ENCODE data around the gene GRID2.

Gene GRID2

GRCh38 chr4:92658318-92658717 lies 354.6 kb downstream of the GRID2 start:
- in situ Hi-C loops (cut with HindIII; ENCODE audit: low sequenced_read_pairs): no loop called here

DNA sequence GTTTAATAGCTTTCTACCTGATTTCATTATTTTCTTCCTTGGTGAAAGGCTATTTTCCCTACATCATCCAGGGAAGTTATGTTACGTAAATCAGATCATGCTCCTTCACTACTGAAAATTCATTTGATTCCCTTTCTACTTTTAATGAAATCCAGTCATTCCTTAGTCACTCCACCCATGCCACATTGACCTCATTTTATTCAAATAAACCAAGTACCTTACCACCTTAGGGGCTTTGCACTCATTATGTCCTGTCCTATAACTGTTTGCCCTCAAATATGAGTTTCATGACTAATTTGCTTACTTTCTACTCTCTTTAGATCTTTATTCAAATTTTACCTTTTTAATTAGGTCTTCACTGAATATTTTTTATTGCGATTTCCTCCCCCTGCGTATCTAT lies 374.0 kb downstream of the GRID2 start:
- in situ Hi-C loops (cut with HindIII; ENCODE audit: low sequenced_read_pairs): no loop called here

GRCh38 chr4:92678292-92678691 lies 374.5 kb downstream of the GRID2 start:
- in situ Hi-C loops (cut with HindIII; ENCODE audit: low sequenced_read_pairs): no loop called here

- in situ Hi-C loops (cut with HindIII; ENCODE audit: low sequenced_read_pairs): no loop called here
Observed at GRCh38 chr4:92679149-92679548, 375.4 kb downstream of the GRID2 start.

DNA sequence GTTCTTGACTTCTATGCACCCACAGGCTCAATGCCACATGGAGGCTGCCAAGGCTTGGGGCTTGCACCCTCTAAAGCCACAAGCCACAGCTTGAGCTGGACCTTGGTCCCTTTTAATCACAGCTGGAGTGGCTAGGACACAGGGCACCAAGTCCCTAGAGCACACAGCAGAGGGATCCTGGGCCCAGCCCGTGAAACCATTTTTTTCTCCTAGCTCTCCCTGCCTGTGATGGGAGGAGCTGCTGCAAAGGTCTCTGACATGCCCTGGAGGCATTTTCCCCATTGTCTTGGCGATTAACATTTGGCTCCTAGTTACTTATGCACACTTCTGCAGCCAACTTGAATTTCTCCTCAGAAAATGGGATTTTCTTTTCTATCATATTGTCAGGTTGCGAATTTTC lies 410.9 kb downstream of the GRID2 start:
- in situ Hi-C loops (cut with HindIII; ENCODE audit: low sequenced_read_pairs): no loop called here

DNA sequence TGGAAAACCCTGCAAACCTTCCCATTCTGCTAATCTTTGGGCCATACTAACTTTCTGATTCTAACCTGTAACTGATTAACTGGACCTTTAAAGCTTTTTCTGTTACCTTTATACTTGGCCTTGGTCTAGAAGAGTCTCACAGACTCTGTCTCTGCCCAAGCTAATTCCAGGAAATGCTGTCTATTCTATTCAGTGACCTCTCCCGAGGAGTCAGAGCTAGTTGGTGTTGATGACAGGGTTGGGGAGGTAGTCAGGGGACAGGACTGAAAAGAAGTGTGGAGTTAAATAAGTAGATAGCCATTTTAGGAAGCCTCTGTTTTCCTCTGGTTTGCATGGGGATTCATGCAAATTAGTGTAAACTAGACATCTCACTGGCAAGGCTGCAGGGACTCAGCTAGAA lies 429.5 kb downstream of the GRID2 start:
- in situ Hi-C loops (cut with HindIII; ENCODE audit: low sequenced_read_pairs): no loop called here

- in situ Hi-C loops (cut with HindIII; ENCODE audit: low sequenced_read_pairs): no loop called here
Observed at GRCh38 chr4:92735025-92735665, 431.4 kb downstream of the GRID2 start.

DNA sequence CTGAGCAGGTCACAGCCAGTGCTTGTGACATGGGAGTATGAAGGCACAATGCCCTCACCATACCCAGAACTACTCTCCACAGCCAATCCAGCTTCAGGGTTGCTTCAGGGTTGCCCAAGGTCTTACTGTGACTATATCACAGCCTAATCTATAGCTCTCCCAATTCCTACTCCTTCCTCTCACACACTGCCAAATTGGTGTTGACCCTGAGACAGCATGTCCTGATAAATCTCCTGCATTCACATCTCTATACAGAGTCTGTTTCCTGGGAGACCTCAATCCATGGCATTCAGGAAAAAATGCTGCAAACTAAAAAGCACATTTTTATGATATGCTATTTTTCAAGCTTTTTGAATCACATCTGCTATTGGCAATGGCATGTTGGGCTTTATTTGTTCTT lies 456.7 kb downstream of the GRID2 start:
- in situ Hi-C loops (cut with HindIII; ENCODE audit: low sequenced_read_pairs): no loop called here

GRCh38 chr4:92776080-92776479 lies 472.3 kb downstream of the GRID2 start:
- in situ Hi-C loops (cut with HindIII; ENCODE audit: low sequenced_read_pairs): no loop called here

GRCh38 chr4:92789741-92790140 lies 486.0 kb downstream of the GRID2 start:
- in situ Hi-C loops (cut with HindIII; ENCODE audit: low sequenced_read_pairs): no loop called here

- in situ Hi-C loops (cut with HindIII; ENCODE audit: low sequenced_read_pairs): no loop called here
Observed at GRCh38 chr4:92791871-92792440, 488.2 kb downstream of the GRID2 start.

- in situ Hi-C loops (cut with HindIII; ENCODE audit: low sequenced_read_pairs): loop anchor here (5.0 kb wide), 1 partner anchor 33 kb away; no protein-coding TSS in a partner anchor
Observed at GRCh38 chr4:92809381-92809780, 505.6 kb downstream of the GRID2 start.

- in situ Hi-C loops (cut with HindIII; ENCODE audit: low sequenced_read_pairs): no loop called here
Observed at GRCh38 chr4:92812652-92813051, 508.9 kb downstream of the GRID2 start.

DNA sequence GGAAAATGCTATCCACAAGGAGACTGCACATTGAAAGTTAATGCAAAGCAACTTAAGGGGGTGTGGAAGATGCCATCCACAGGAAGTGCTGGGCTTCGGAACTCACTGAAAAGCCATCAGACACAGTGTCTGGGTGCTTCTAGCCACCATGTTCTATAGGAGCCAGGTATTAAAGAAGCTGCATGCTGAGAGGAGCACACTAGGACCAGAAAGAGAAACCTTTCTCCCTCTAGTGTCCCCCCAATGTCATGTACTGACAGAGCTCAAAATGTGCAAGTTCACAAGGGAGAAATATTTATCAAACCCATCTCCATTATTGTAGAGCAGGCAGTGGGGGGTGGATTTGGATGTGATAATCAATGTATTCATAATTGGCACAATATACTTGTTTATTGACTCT lies 510.9 kb downstream of the GRID2 start:
- in situ Hi-C loops (cut with HindIII; ENCODE audit: low sequenced_read_pairs): no loop called here

- in situ Hi-C loops (cut with HindIII; ENCODE audit: low sequenced_read_pairs): no loop called here
Observed at GRCh38 chr4:92825256-92825655, 521.5 kb downstream of the GRID2 start.

- in situ Hi-C loops (cut with HindIII; ENCODE audit: low sequenced_read_pairs): no loop called here
Observed at GRCh38 chr4:92825791-92826190, 522.0 kb downstream of the GRID2 start.

GRCh38 chr4:92830771-92831170 lies 527.0 kb downstream of the GRID2 start:
- in situ Hi-C loops (cut with HindIII; ENCODE audit: low sequenced_read_pairs): no loop called here

DNA sequence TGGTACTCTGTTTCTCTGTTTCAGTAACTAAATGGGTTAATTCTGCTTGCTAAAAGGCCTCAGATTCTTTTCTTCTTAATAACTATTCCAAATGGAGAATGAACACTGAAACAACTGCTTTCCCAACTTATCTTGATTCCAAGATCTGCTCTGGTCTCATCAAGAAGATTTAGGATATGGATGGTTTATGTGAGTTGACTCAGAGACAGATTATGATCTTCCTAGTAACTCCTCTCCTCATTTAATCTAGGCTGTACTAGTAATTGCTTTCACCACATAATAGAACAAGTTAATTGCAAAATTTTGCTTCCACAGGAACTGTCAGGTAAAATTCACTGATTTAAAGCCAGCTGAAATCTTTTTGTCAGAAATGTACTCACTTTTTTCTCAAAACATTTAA lies 537.1 kb downstream of the GRID2 start:
- in situ Hi-C loops (cut with HindIII; ENCODE audit: low sequenced_read_pairs): loop anchor here (5.0 kb wide), 1 partner anchor 34 kb away; no protein-coding TSS in a partner anchor

- in situ Hi-C loops (cut with HindIII; ENCODE audit: low sequenced_read_pairs): loop anchor here (5.0 kb wide), 1 partner anchor 36 kb away; no protein-coding TSS in a partner anchor
Observed at GRCh38 chr4:92843784-92844183, 540.0 kb downstream of the GRID2 start.

GRCh38 chr4:92847026-92847425 lies 543.3 kb downstream of the GRID2 start:
- in situ Hi-C loops (cut with HindIII; ENCODE audit: low sequenced_read_pairs): no loop called here

- in situ Hi-C loops (cut with HindIII; ENCODE audit: low sequenced_read_pairs): no loop called here
Observed at GRCh38 chr4:92862509-92862908, 558.7 kb downstream of the GRID2 start.

DNA sequence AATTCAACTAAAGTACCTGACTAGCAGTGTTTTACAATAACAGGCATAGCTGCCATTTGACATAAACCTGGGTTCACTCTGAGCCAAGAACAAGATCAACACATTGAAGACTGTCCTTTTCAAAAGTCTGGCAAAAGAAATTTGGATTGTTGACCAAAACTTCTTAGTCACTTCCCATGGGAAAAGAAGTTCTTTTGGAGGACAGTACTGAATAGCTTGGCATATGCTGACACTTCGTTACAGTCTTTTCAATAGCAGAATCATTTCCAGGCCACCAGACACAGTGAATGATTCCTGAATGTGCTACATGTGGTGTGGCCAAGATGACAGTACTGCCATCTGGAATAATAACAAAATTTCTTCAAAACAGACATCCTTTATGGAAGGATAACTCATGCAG lies 560.3 kb downstream of the GRID2 start:
- in situ Hi-C loops (cut with HindIII; ENCODE audit: low sequenced_read_pairs): no loop called here

DNA sequence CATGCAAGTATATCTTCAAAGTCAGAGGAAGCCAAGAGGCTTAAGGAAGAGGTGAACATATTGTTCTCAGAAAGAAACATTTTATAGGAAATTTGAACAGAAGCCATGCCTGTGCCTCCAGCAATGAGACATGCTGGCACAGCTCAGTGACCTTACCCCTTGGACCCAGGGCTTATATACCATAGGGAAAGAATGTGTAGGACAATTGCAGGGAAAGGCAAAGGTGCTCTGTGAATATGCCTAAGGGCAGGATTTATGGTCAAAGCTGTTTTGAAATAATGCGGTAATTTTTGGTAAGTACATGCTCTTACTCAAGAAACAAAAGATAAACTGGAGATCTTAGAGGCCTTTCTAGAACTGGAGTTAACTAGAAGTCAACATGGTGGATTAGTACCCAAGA lies 568.8 kb downstream of the GRID2 start:
- in situ Hi-C loops (cut with HindIII; ENCODE audit: low sequenced_read_pairs): no loop called here
